ENCODE results near the gene TTBK2. TPM values are rescaled to one million over a fixed set of nuclear protein-coding genes. Genes with fewer than 3 reads are reported as not detected.
"Not testable (repeated sequence)": the region's sequence is repeated elsewhere in the genome, so short reads cannot be mapped to it uniquely, and the experiment has no call there.

The TTBK2 gene
- total and polyA plus RNA-seq, 2 donors (not counting 3 experiments of a cell fraction or from before 2014, with no cell fraction given) = 4.4 to 17.1 TPM

DNA sequence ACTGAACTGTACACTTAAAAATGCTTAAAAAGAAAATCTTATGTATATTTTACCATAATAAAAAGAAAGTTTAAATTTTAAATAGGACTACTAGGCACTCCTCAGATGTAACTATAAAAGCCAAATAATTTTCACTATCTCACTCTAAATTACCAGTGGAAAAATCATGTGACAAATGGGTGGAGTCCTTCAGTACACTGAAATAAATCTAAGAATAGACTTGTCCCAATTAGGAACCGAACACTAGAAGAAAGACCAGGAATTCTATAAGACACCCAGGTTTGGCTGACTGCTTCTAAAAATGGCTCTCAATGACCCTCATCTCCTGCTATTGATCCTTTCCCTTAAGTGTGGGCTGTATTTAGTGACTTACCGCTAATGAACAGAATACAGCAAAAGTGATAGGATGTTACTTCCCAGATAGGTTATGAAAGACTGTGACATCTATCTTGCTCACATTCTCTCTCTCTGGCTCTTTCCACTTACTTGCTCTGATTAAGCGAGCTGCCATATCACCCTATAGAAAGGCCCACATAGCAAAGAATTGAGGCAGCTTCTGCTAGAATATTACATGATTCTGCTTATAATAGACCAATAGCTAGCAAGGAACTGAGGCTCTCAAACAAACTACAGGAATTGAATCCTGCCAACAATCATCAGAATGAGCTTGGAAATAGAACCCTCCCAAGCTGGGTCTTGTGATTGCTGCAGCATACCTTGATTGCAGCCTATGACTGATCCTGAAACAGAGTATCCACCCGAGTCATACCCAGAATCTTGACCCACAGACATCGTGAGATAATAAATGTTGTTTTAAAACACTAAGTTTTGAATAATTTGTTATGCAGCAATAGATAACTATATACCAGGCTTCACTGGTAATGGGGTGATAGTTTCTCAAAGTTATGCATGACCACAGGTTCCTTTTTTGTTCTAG is 16.9 kb downstream of the TTBK2 start:
- H2AFZ ChIP-seq (ENCODE audit: low read depth, low read length) = no peak overlapping the region
- no TSS peak for BruUV-seq (replicated peaks)
- DNase-seq (ENCODE audit: low read depth, low spot score) (no peak), FAIRE-seq (no peak)
- no peak overlapping the region for H3K4me3 ChIP-seq (replicated peaks in 1 of 3; ENCODE audit: insufficient read depth in 1 of 3, low read depth in 1 of 3, low read length in 3 of 3)
- no peaks in the 10 kb centered on the region for H3K36me3 ChIP-seq (ENCODE audit: control insufficient read depth in 2 of 2, extremely low read depth in 1 of 2, insufficient read depth in 2 of 2, low read length in 2 of 2)
- H3K27me3 ChIP-seq (ENCODE audit: control insufficient read depth in 2 of 2, insufficient read depth in 2 of 2, low read length in 2 of 2) = no peaks in the 10 kb centered on the region
- H3K4me1 ChIP-seq (ENCODE audit: control insufficient read depth, extremely low read depth, insufficient read depth, low read length) = no peaks in the 10 kb centered on the region
- dilution Hi-C loops (cut with MboI; ENCODE audit: extremely low pct_ligation_motif_present, low sequenced_read_pairs) = no loop called here
- no peak overlapping the region for H3K4me2 ChIP-seq (ENCODE audit: insufficient read depth, low read length)
- intact Hi-C loops (cut with micrococcal nuclease) = no loop called here
- POLR2A ChIA-PET = no interaction called here
- no peaks in the 10 kb centered on the region for H3K79me2 ChIP-seq (ENCODE audit: control insufficient read depth, insufficient read depth, low read length)
- CTCF ChIA-PET = interaction anchor here (2.0 kb wide), 1 partner anchor 23 kb away, joined by 8 read pairs; no protein-coding TSS in a partner anchor
- H3K9me3 ChIP-seq (replicated peaks; ENCODE audit: control insufficient read depth, insufficient read depth, low read length) = no peaks in the 10 kb centered on the region
- TF ChIP-seq MYC (IDR thresholded peaks at IDR 0.05; ENCODE audit: low read depth, low read length) (no peak), JUN (IDR thresholded peaks at IDR 0.05; ENCODE audit: borderline replicate concordance, insufficient read depth, insufficient read length, low read depth) (no peak), CTCF (IDR thresholded peaks at IDR 0.05; ENCODE audit: extremely low read depth in 1 of 2, insufficient read depth in 1 of 2, low read depth in 1 of 2, low read length in 2 of 2) (no peak), GATA2 (IDR thresholded peaks at IDR 0.05; ENCODE audit: insufficient read depth, insufficient read length, low read depth, low read length) (no peak), FOS (IDR thresholded peaks at IDR 0.05; ENCODE audit: borderline replicate concordance, insufficient read depth, low read length) (no peak), POLR2AphosphoS5 (IDR thresholded peaks at IDR 0.05; ENCODE audit: insufficient read depth, low read depth, low read length) (no peak), MAX (IDR thresholded peaks at IDR 0.05; ENCODE audit: insufficient read depth, insufficient read length) (no peak), POLR2A (IDR thresholded peaks at IDR 0.05; ENCODE audit: low read depth, low read length) (no peak), EZH2 (IDR thresholded peaks at IDR 0.05; ENCODE audit: borderline replicate concordance, low read depth, low read length, severe bottlenecking) (no peak)
- H3K9ac ChIP-seq (replicated peaks; ENCODE audit: extremely low read depth, insufficient read depth, low read length) = no peak overlapping the region
- no peaks in the 10 kb centered on the region for H4K20me1 ChIP-seq (replicated peaks; ENCODE audit: control insufficient read depth, extremely low read depth, insufficient read depth, low read length)
- H3K9me1 ChIP-seq (replicated peaks; ENCODE audit: control insufficient read depth, extremely low read depth, insufficient read depth, low read length) = no peaks in the 10 kb centered on the region
- H3K27ac ChIP-seq (ENCODE audit: insufficient read depth, low read depth, low read length) = no peak overlapping the region

- H3K9me1 ChIP-seq (replicated peaks; ENCODE audit: control insufficient read depth, extremely low read depth, insufficient read depth, low read length); DNase-seq (ENCODE audit: low read depth, low spot score); H3K27ac ChIP-seq (ENCODE audit: insufficient read depth, low read depth, low read length); H3K27me3 ChIP-seq (ENCODE audit: control insufficient read depth in 2 of 2, insufficient read depth in 2 of 2, low read length in 2 of 2); H2AFZ ChIP-seq (ENCODE audit: low read depth, low read length); intact Hi-C loops (cut with micrococcal nuclease); H3K36me3 ChIP-seq (ENCODE audit: control insufficient read depth in 2 of 2, extremely low read depth in 1 of 2, insufficient read depth in 2 of 2, low read length in 2 of 2); H3K4me2 ChIP-seq (ENCODE audit: insufficient read depth, low read length); H4K20me1 ChIP-seq (replicated peaks; ENCODE audit: control insufficient read depth, extremely low read depth, insufficient read depth, low read length); BruUV-seq (replicated peaks); FAIRE-seq; dilution Hi-C loops (cut with MboI; ENCODE audit: extremely low pct_ligation_motif_present, low sequenced_read_pairs); H3K9me3 ChIP-seq (replicated peaks; ENCODE audit: control insufficient read depth, insufficient read depth, low read length); POLR2A ChIA-PET; H3K9ac ChIP-seq (replicated peaks; ENCODE audit: extremely low read depth, insufficient read depth, low read length); H3K4me3 ChIP-seq (replicated peaks in 1 of 3; ENCODE audit: insufficient read depth in 1 of 3, low read depth in 1 of 3, low read length in 3 of 3); H3K79me2 ChIP-seq (ENCODE audit: control insufficient read depth, insufficient read depth, low read length): not testable (repeated sequence)
- peaks cover 20% of the 10 kb centered on the region for H3K4me1 ChIP-seq (ENCODE audit: control insufficient read depth, extremely low read depth, insufficient read depth, low read length)
- CTCF ChIA-PET = interaction anchor here (1.5 kb wide), 1 partner anchor 33 kb away, joined by 5 read pairs; no protein-coding TSS in a partner anchor
Observed at GRCh38 chr15:42893911-42894310, 26.7 kb downstream of the TTBK2 start.
